C4-2B (cell line): ENCODE data around the gene GRK3.

ENCODE experiments used
- CTCF ChIP-seq: fragments of 450-650 bp; conservative IDR thresholded peaks from 2 replicates; pipeline ENCODE4 v1.5.1; 2017; ENCODE audit warnings: mild to moderate bottlenecking
- ZFX ChIP-seq: fragments of 450-650 bp; IDR thresholded peaks from 2 replicates; pipeline ENCODE4 v1.6.1; 2017

GRCh38 chr22:25554238-25554671 is 10.2 kb upstream of the GRK3 start:
- TF ChIP-seq CTCF (no peak), ZFX (no peak)
